Trophoblast cell (in vitro differentiated cells and primary cell): Measurements from ENCODE around the gene NDUFAF5.

Experiments
- DNase-seq, 2 donors: peaks; one replicate each; pipeline ENCODE4 v3.0.0-alpha.2; 2016
- H2AFZ ChIP-seq: 2 replicates; pipeline ENCODE4 v1.6.1; 2013; ENCODE audit warnings: low read length, moderate library complexity, mild to moderate bottlenecking; ENCODE audit not compliant: insufficient read depth, poor library complexity
- H2AK5ac ChIP-seq: 2 replicates; pipeline ENCODE4 v1.6.1; 2013; ENCODE audit warnings: mild to moderate bottlenecking, low read length
- H2BK120ac ChIP-seq: 2 replicates; pipeline ENCODE4 v1.6.1; 2013; ENCODE audit warnings: low read length, mild to moderate bottlenecking, moderate library complexity; ENCODE audit not compliant: insufficient read depth, poor library complexity
- H2BK12ac ChIP-seq: 2 replicates; pipeline ENCODE4 v1.6.1; 2013; ENCODE audit warnings: mild to moderate bottlenecking, low read length, moderate library complexity
- H2BK5ac ChIP-seq: 2 replicates; pipeline ENCODE4 v1.6.1; 2013; ENCODE audit warnings: low read length, low read depth, moderate library complexity, mild to moderate bottlenecking; ENCODE audit not compliant: poor library complexity
- H3K14ac ChIP-seq: 2 replicates; pipeline ENCODE4 v1.6.1; 2013; ENCODE audit warnings: mild to moderate bottlenecking, low read length
- H3K18ac ChIP-seq: 2 replicates; pipeline ENCODE4 v1.6.1; 2013; ENCODE audit warnings: mild to moderate bottlenecking, low read length
- H3K23ac ChIP-seq: 2 replicates; pipeline ENCODE4 v1.6.1; 2013; ENCODE audit warnings: low read length
- H3K27ac ChIP-seq: 2 replicates; pipeline ENCODE4 v1.5.1; 2013; ENCODE audit warnings: low read depth, mild to moderate bottlenecking, inconsistent platforms, low read length, moderate library complexity
- H3K27me3 ChIP-seq: 2 replicates; pipeline ENCODE4 v1.6.1; 2013; ENCODE audit warnings: inconsistent platforms, mild to moderate bottlenecking, low read length, moderate library complexity; ENCODE audit not compliant: insufficient read depth
- H3K36me3 ChIP-seq, 2 experiments: 1 replicate in 1 of 2; 2 replicates in 1 of 2; pipeline ENCODE4 v1.6.1; 2013; ENCODE audit warnings: low read length in 2 of 2, mild to moderate bottlenecking in 2 of 2, moderate library complexity in 1 of 2; ENCODE audit not compliant: insufficient read depth in 2 of 2, control insufficient read depth in 1 of 2
- H3K4ac ChIP-seq: 2 replicates; pipeline ENCODE4 v1.6.1; 2013; ENCODE audit warnings: low read depth, mild to moderate bottlenecking, low read length, moderate library complexity
- H3K4me1 ChIP-seq, 2 experiments: 1 replicate in 1 of 2; 2 replicates in 1 of 2; pipeline ENCODE4 v1.6.1; 2013; ENCODE audit warnings: low read length in 2 of 2, mild to moderate bottlenecking in 2 of 2, moderate library complexity in 1 of 2; ENCODE audit not compliant: insufficient read depth in 2 of 2, control insufficient read depth in 1 of 2
- H3K4me2 ChIP-seq: 2 replicates; pipeline ENCODE4 v1.6.1; 2013; ENCODE audit warnings: inconsistent platforms, mild to moderate bottlenecking, low read length, moderate library complexity
- H3K4me3 ChIP-seq: 2 replicates; pipeline ENCODE4 v1.5.1; 2013; ENCODE audit warnings: mild to moderate bottlenecking, low read depth, low read length, inconsistent platforms
- H3K79me1 ChIP-seq: one replicate; pipeline ENCODE4 v1.6.1; 2013; ENCODE audit warnings: low read length
- H3K79me2 ChIP-seq: 2 replicates; pipeline ENCODE4 v1.6.1; 2013; ENCODE audit warnings: low read length, mild to moderate bottlenecking; ENCODE audit not compliant: control insufficient read depth, insufficient read depth, poor library complexity
- H3K9ac ChIP-seq: 2 replicates; pipeline ENCODE4 v1.6.1; 2013; ENCODE audit warnings: mild to moderate bottlenecking, low read length
- H3K9me3 ChIP-seq: 2 replicates; pipeline ENCODE4 v1.6.1; 2013; ENCODE audit warnings: low read depth, mild to moderate bottlenecking, control low read depth, inconsistent platforms, low read length; ENCODE audit not compliant: insufficient read depth
- H4K12ac ChIP-seq: 2 replicates; pipeline ENCODE4 v1.6.1; 2013; ENCODE audit warnings: low read depth, mild to moderate bottlenecking, low read length, moderate library complexity
- H4K8ac ChIP-seq: 2 replicates; pipeline ENCODE4 v1.6.1; 2013; ENCODE audit warnings: low read depth, mild to moderate bottlenecking, low read length, moderate library complexity
- H4K91ac ChIP-seq: one replicate; pipeline ENCODE4 v1.6.1; 2013; ENCODE audit warnings: low read depth, mild to moderate bottlenecking, low read length, moderate library complexity
- WGBS: extraction: QIAGEN DNeasy Blood & Tissue Kit; methylation state at CpG from one replicate; pipeline ENCODE4 v1.1.7; 2013; ENCODE audit warnings: missing lambda C conversion rate; ENCODE audit not compliant: insufficient read length, insufficient coverage; ENCODE audit errors: extremely low coverage; 5-methylcytosine and 5-hydroxymethylcytosine counted together

The NDUFAF5 gene

GRCh38 chr20:13800728-13801134 lies 15.9 kb downstream of the NDUFAF5 start:
- H3K4me1 ChIP-seq, result peaks cover 0 to 3% of the 10 kb centered on the region in 2 experiments
- peak in 1 of 2 donors; percentile 9 for DNase-seq
- H3K23ac ChIP-seq, result no peak overlapping the region
- H3K9ac ChIP-seq, result no peak overlapping the region
- no peak overlapping the region for H2BK12ac ChIP-seq
- H3K18ac ChIP-seq, result no peak overlapping the region
- no peak overlapping the region for H4K12ac ChIP-seq
- no peak overlapping the region for H3K14ac ChIP-seq
- H3K4me2 ChIP-seq, result no peak overlapping the region
- H3K27me3 ChIP-seq, result no peaks in the 10 kb centered on the region
- H2BK5ac ChIP-seq, result no peak overlapping the region
- no peaks in the 10 kb centered on the region for H3K79me1 ChIP-seq
- H3K36me3 ChIP-seq, result peaks cover 9 to 23% of the 10 kb centered on the region in 2 experiments
- H3K4ac ChIP-seq, result no peak overlapping the region
- no peak overlapping the region for H2AFZ ChIP-seq
- WGBS, result no CpG with 5 or more reads among the region's 7 CpGs
- H3K9me3 ChIP-seq, result no peaks in the 10 kb centered on the region
- H4K8ac ChIP-seq, result no peak overlapping the region
- H4K91ac ChIP-seq, result no peak overlapping the region
- no peak overlapping the region for H3K4me3 ChIP-seq
- no peak overlapping the region for H3K27ac ChIP-seq
- no peaks in the 10 kb centered on the region for H3K79me2 ChIP-seq
- no peak overlapping the region for H2AK5ac ChIP-seq
- H2BK120ac ChIP-seq, result no peak overlapping the region

GRCh38 chr20:13809373-13809772 lies 24.5 kb downstream of the NDUFAF5 start:
- H4K12ac ChIP-seq, result no peak overlapping the region
- H3K27me3 ChIP-seq, result no peaks in the 10 kb centered on the region
- peaks cover 10 to 36% of the 10 kb centered on the region in 2 experiments for H3K36me3 ChIP-seq
- no CpG with 5 or more reads among the region's 2 CpGs for WGBS
- H2AK5ac ChIP-seq, result no peak overlapping the region
- no peaks in the 10 kb centered on the region for H3K9me3 ChIP-seq
- no peak overlapping the region for H3K18ac ChIP-seq
- no peak overlapping the region for H2BK12ac ChIP-seq
- H4K91ac ChIP-seq, result no peak overlapping the region
- H3K14ac ChIP-seq, result no peak overlapping the region
- no peak overlapping the region for H2BK120ac ChIP-seq
- no peak overlapping the region for H4K8ac ChIP-seq
- no peak overlapping the region for H2BK5ac ChIP-seq
- H3K9ac ChIP-seq, result no peak overlapping the region
- no peaks in the 10 kb centered on the region for H3K79me1 ChIP-seq
- H3K27ac ChIP-seq, result no peak overlapping the region
- H3K4ac ChIP-seq, result no peak overlapping the region
- no peak for DNase-seq
- H3K79me2 ChIP-seq, result no peaks in the 10 kb centered on the region
- H3K4me3 ChIP-seq, result no peak overlapping the region
- no peaks in the 10 kb centered on the region for H3K4me1 ChIP-seq
- H3K4me2 ChIP-seq, result no peak overlapping the region
- H2AFZ ChIP-seq, result no peak overlapping the region
- no peak overlapping the region for H3K23ac ChIP-seq

- H3K27ac ChIP-seq, result no peak overlapping the region
- no peak overlapping the region for H2AK5ac ChIP-seq
- no peak overlapping the region for H4K91ac ChIP-seq
- H3K4me3 ChIP-seq, result no peak overlapping the region
- H3K79me2 ChIP-seq, result no peaks in the 10 kb centered on the region
- H3K14ac ChIP-seq, result no peak overlapping the region
- no peak overlapping the region for H2BK12ac ChIP-seq
- DNase-seq, result no peak
- WGBS, result no CpG with 5 or more reads among the region's 3 CpGs
- no peak overlapping the region for H3K23ac ChIP-seq
- H2AFZ ChIP-seq, result no peak overlapping the region
- H3K18ac ChIP-seq, result no peak overlapping the region
- no peak overlapping the region for H4K8ac ChIP-seq
- peaks cover 11 to 41% of the 10 kb centered on the region in 2 experiments for H3K36me3 ChIP-seq
- H3K27me3 ChIP-seq, result no peaks in the 10 kb centered on the region
- H3K4me2 ChIP-seq, result no peak overlapping the region
- no peak overlapping the region for H4K12ac ChIP-seq
- no peak overlapping the region for H3K4ac ChIP-seq
- H3K4me1 ChIP-seq, result no peaks in the 10 kb centered on the region
- no peaks in the 10 kb centered on the region for H3K79me1 ChIP-seq
- no peak overlapping the region for H3K9ac ChIP-seq
- no peak overlapping the region for H2BK5ac ChIP-seq
- H2BK120ac ChIP-seq, result no peak overlapping the region
- no peaks in the 10 kb centered on the region for H3K9me3 ChIP-seq
Observed at GRCh38 chr20:13809855-13810254, 25.0 kb downstream of the NDUFAF5 start.

- no peaks in the 10 kb centered on the region for H3K27me3 ChIP-seq
- no peaks in the 10 kb centered on the region for H3K79me2 ChIP-seq
- no peak overlapping the region for H3K18ac ChIP-seq
- H4K91ac ChIP-seq, result no peak overlapping the region
- H3K14ac ChIP-seq, result no peak overlapping the region
- H3K9me3 ChIP-seq, result no peaks in the 10 kb centered on the region
- no peak overlapping the region for H3K27ac ChIP-seq
- peaks cover 11 to 44% of the 10 kb centered on the region in 2 experiments for H3K36me3 ChIP-seq
- H3K4ac ChIP-seq, result no peak overlapping the region
- no peak overlapping the region for H3K23ac ChIP-seq
- no peak for DNase-seq
- no peak overlapping the region for H3K9ac ChIP-seq
- H4K8ac ChIP-seq, result no peak overlapping the region
- H3K79me1 ChIP-seq, result no peaks in the 10 kb centered on the region
- H2BK120ac ChIP-seq, result no peak overlapping the region
- H2AFZ ChIP-seq, result no peak overlapping the region
- no peak overlapping the region for H3K4me2 ChIP-seq
- no peaks in the 10 kb centered on the region for H3K4me1 ChIP-seq
- no peak overlapping the region for H3K4me3 ChIP-seq
- no peak overlapping the region for H2AK5ac ChIP-seq
- H2BK12ac ChIP-seq, result no peak overlapping the region
- H4K12ac ChIP-seq, result no peak overlapping the region
- H2BK5ac ChIP-seq, result no peak overlapping the region
Observed at GRCh38 chr20:13810446-13810845, 25.6 kb downstream of the NDUFAF5 start.
